H1 (cell line): ENCODE results near the gene MYO5A. TPM values are rescaled to one million over a fixed set of nuclear protein-coding genes. Genes with fewer than 3 reads are reported as not detected.

ENCODE experiments used
- CTCF ChIP-seq, 3 experiments: IDR thresholded peaks; 1 replicate in 2 of 3; 2 replicates in 1 of 3; pipeline versions ENCODE4 v1.5.1 to v1.6.1; 2011; ENCODE audit warnings: low read length in 3 of 3, mild to moderate bottlenecking in 3 of 3, inconsistent platforms in 2 of 3, low read depth in 1 of 3, moderate library complexity in 1 of 3; ENCODE audit not compliant: insufficient read depth in 1 of 3; ENCODE audit errors: control extremely low read depth in 1 of 3
- GABPA ChIP-seq: IDR thresholded peaks from 2 replicates; pipeline ENCODE4 v1.6.1; 2011; ENCODE audit warnings: mild to moderate bottlenecking, low read length, moderate library complexity, borderline replicate concordance; ENCODE audit not compliant: insufficient read depth
- SIN3A ChIP-seq, 2 experiments: IDR thresholded peaks in 1 of 2; conservative IDR thresholded peaks in 1 of 2; 2 replicates each; pipeline ENCODE4 v1.6.1; 2011 to 2012; ENCODE audit warnings: low read length in 2 of 2, improper control_type of control experiment in 1 of 2, low read depth in 1 of 2, mild to moderate bottlenecking in 1 of 2
- SP2 ChIP-seq: IDR thresholded peaks from 2 replicates; pipeline ENCODE4 v1.6.1; 2012; ENCODE audit warnings: mild to moderate bottlenecking, low read length, inconsistent platforms
- polyA plus RNA-seq, 7 experiments: library from polyadenylated mRNA; depleted of rRNA in 3 of 7; stranded (reverse) in 5 of 7; unstranded in 2 of 7; fragments of >200 nt in 5 of 7; fragments of 200-250 nt in 2 of 7; gene quantifications; 1 replicate in 5 of 7; 2 replicates in 1 of 7; 4 replicates in 1 of 7; pipeline versions ENCODE4 v1.2.1 to v1.2.3, GENCODE V29; 2011 to 2013; ENCODE audit warnings: missing spikeins in 2 of 7, mixed read lengths in 2 of 7
- total RNA-seq: library from RNA; stranded (reverse); fragmentation: NEBNext Ultra II Directional; extraction: Animal tissue kit (Norgen Biotek cat#: 25700); gene quantifications from 2 replicates; pipeline ENCODE4 v1.2.1, GENCODE V29; 2021

The MYO5A gene
- total and polyA plus RNA-seq, 2 of the 8 experiments (the other 6 are each of a cell fraction or from before 2014, with no cell fraction given): 11.4 to 24.7 TPM

GRCh38 chr15:52278636-52279367 lies 249.9 kb downstream of the MYO5A start (continued):
- TF ChIP-seq CTCF (IDR thresholded peaks at IDR 0.05; ENCODE audit: control extremely low read depth in 1 of 3, insufficient read depth in 1 of 3, low read depth in 1 of 3, low read length in 3 of 3): no peak
- TF ChIP-seq GABPA: no peak
- TF ChIP-seq SP2: no peak
- TF ChIP-seq SIN3A (conservative IDR thresholded peaks at IDR 0.05 in 1 of 2, IDR thresholded peaks at IDR 0.05 in 1 of 2; ENCODE audit: low read depth in 1 of 2, low read length in 2 of 2): no peak
